IMR-90 (cell line): ENCODE data around the gene ADCY9. TPM values are rescaled to one million over a fixed set of nuclear protein-coding genes. Genes with fewer than 3 reads are reported as not detected.

Experiments
- ATAC-seq: fragments of 200-7000 bp; cut with Tn5 transposase; 2 replicates; pipeline ENCODE4 v1.9.1; 2020; ENCODE audit warnings: low read depth, mild to moderate bottlenecking, moderate library complexity
- BruUV-seq: library from RNA; stranded (reverse); fragments of 400-500 nt; replicated peaks from 2 replicates; lab custom pipeline; 2021; lab: Mats Ljungman, UMichigan
- CTCF ChIA-PET: fragments of 300-600 bp; formaldehyde crosslinking; extraction: SDS; loops from one replicate; lab custom pipeline; 2021; ENCODE audit warnings: antibody characterized with exemption; lab: Yijun Ruan, JAX
- POLR2A ChIA-PET: fragments of 300-600 bp; sonication (Branson Sonifier 250); formaldehyde crosslinking; loops from one replicate; lab custom pipeline; 2022; ENCODE audit warnings: antibody characterized with exemption; ENCODE audit not compliant: unreplicated experiment; lab: Charles Lee
- DNase-seq: peaks from one replicate; pipeline ENCODE4 v3.0.0; 2013
- H2AFZ ChIP-seq: replicated peaks from 2 replicates; pipeline ENCODE3; 2013; ENCODE audit warnings: low read length, mild to moderate bottlenecking; ENCODE audit not compliant: poor library complexity
- H2AK5ac ChIP-seq: 2 replicates; pipeline ENCODE4 v1.6.1; 2013; ENCODE audit warnings: low read depth, low read length, inconsistent platforms
- H2AK9ac ChIP-seq: replicated peaks from 2 replicates; pipeline ENCODE3; 2013; ENCODE audit warnings: mild to moderate bottlenecking, low read depth, low read length, moderate library complexity; ENCODE audit not compliant: poor library complexity
- H2BK120ac ChIP-seq: 2 replicates; pipeline ENCODE4 v1.6.1; 2013; ENCODE audit warnings: low read depth, low read length, inconsistent platforms
- H2BK15ac ChIP-seq: 3 replicates; pipeline ENCODE4 v1.6.1; 2013; ENCODE audit warnings: low read depth, low read length, inconsistent platforms
- H2BK20ac ChIP-seq: 2 replicates; pipeline ENCODE4 v1.6.1; 2013; ENCODE audit warnings: low read depth, mild to moderate bottlenecking, inconsistent platforms, low read length, moderate library complexity
- H2BK5ac ChIP-seq: 2 replicates; pipeline ENCODE4 v1.6.1; 2013; ENCODE audit warnings: mild to moderate bottlenecking, low read depth, low read length, inconsistent platforms; ENCODE audit not compliant: poor library complexity, severe bottlenecking
- H3K14ac ChIP-seq: replicated peaks from 2 replicates; pipeline ENCODE4 v1.6.1; 2013; ENCODE audit warnings: low read depth, low read length, inconsistent platforms
- H3K18ac ChIP-seq: 2 replicates; pipeline ENCODE4 v1.6.1; 2013; ENCODE audit warnings: low read depth, low read length, control low read depth
- H3K23ac ChIP-seq: 2 replicates; pipeline ENCODE4 v1.6.1; 2013; ENCODE audit warnings: low read depth, low read length, inconsistent platforms
- H3K27ac ChIP-seq: 2 replicates; pipeline ENCODE4 v1.5.1; 2013; ENCODE audit warnings: mild to moderate bottlenecking, control low read depth, low read length; ENCODE audit not compliant: insufficient read depth
- H3K27me3 ChIP-seq: 2 replicates; pipeline ENCODE4 v1.6.1; 2013; ENCODE audit warnings: low read length; ENCODE audit not compliant: control insufficient read depth, insufficient read depth
- H3K36me3 ChIP-seq: 2 replicates; pipeline ENCODE4 v1.6.1; 2013; ENCODE audit warnings: low read length, mixed read lengths; ENCODE audit not compliant: control insufficient read depth, insufficient read depth
- H3K4ac ChIP-seq: 2 replicates; pipeline ENCODE4 v1.6.1; 2013; ENCODE audit warnings: low read depth, low read length, inconsistent platforms
- H3K4me1 ChIP-seq: 2 replicates; pipeline ENCODE4 v1.6.1; 2013; ENCODE audit warnings: low read length, mixed read lengths; ENCODE audit not compliant: control insufficient read depth, insufficient read depth
- H3K4me2 ChIP-seq: 2 replicates; pipeline ENCODE4 v1.6.1; 2013; ENCODE audit warnings: low read depth, mild to moderate bottlenecking, control low read depth, low read length, moderate library complexity
- H3K4me3 ChIP-seq: 2 replicates; pipeline ENCODE4 v1.5.1; 2013; ENCODE audit warnings: low read depth, mild to moderate bottlenecking, control low read depth, low read length, moderate library complexity; ENCODE audit not compliant: insufficient read depth
- H3K56ac ChIP-seq: 2 replicates; pipeline ENCODE4 v1.6.1; 2013; ENCODE audit warnings: low read length, inconsistent platforms; ENCODE audit not compliant: insufficient read depth; ENCODE audit errors: extremely low read depth
- H3K79me1 ChIP-seq, 2 experiments: 2 replicates each; pipeline ENCODE4 v1.6.1; 2013; ENCODE audit warnings: low read length in 2 of 2, inconsistent platforms in 1 of 2, low read depth in 1 of 2
- H3K9ac ChIP-seq: 2 replicates; pipeline ENCODE4 v1.6.1; 2013; ENCODE audit warnings: low read depth, low read length, control low read depth
- H3K9me1 ChIP-seq: 2 replicates; pipeline ENCODE4 v1.6.1; 2013; ENCODE audit warnings: low read length, inconsistent platforms; ENCODE audit not compliant: insufficient read depth
- H3K9me3 ChIP-seq: 2 replicates; pipeline ENCODE4 v1.6.1; 2013; ENCODE audit warnings: low read length; ENCODE audit not compliant: control insufficient read depth, insufficient read depth
- H4K20me1 ChIP-seq: 2 replicates; pipeline ENCODE4 v1.6.1; 2013; ENCODE audit warnings: low read length, inconsistent platforms; ENCODE audit not compliant: insufficient read depth
- H4K5ac ChIP-seq: 2 replicates; pipeline ENCODE4 v1.6.1; 2013; ENCODE audit warnings: mild to moderate bottlenecking, low read depth, low read length, control low read depth
- H4K8ac ChIP-seq, 2 experiments: 2 replicates each; pipeline ENCODE4 v1.6.1; 2013; ENCODE audit warnings: low read depth in 2 of 2, low read length in 2 of 2, control low read depth in 1 of 2, inconsistent platforms in 1 of 2
- H4K91ac ChIP-seq: 2 replicates; pipeline ENCODE4 v1.6.1; 2013; ENCODE audit warnings: low read depth, low read length, inconsistent platforms; ENCODE audit not compliant: insufficient read depth
- BHLHE40 ChIP-seq: fragments of 150-350 bp; IDR thresholded peaks from 2 replicates; pipeline ENCODE4 v1.6.1; 2016; ENCODE audit warnings: mild to moderate bottlenecking, low read depth, low read length
- CEBPB ChIP-seq: IDR thresholded peaks from 2 replicates; pipeline ENCODE4 v1.6.1; 2012; ENCODE audit warnings: low read depth, low read length, improper control_type of control experiment
- CHD1 ChIP-seq: IDR thresholded peaks from 2 replicates; pipeline ENCODE4 v1.6.1; 2012; ENCODE audit warnings: low read depth, low read length, improper control_type of control experiment
- ELK1 ChIP-seq: fragments of 150-350 bp; IDR thresholded peaks from 2 replicates; pipeline ENCODE4 v1.6.1; 2016; ENCODE audit warnings: low read depth, mild to moderate bottlenecking, low read length, moderate library complexity, borderline replicate concordance
- FOS ChIP-seq: fragments of 150-350 bp; IDR thresholded peaks from 2 replicates; pipeline ENCODE4 v1.6.1; 2016; ENCODE audit warnings: low read depth, low read length
- MAFK ChIP-seq: IDR thresholded peaks from 2 replicates; pipeline ENCODE4 v1.6.1; 2012; ENCODE audit warnings: low read depth, low read length, improper control_type of control experiment
- MAZ ChIP-seq: IDR thresholded peaks from 2 replicates; pipeline ENCODE4 v1.6.1; 2012; ENCODE audit warnings: low read depth, mild to moderate bottlenecking, low read length, improper control_type of control experiment, moderate library complexity, borderline replicate concordance
- MXI1 ChIP-seq: IDR thresholded peaks from 2 replicates; pipeline ENCODE4 v1.6.1; 2012; ENCODE audit warnings: low read depth, mild to moderate bottlenecking, low read length, moderate library complexity, borderline replicate concordance
- POLR2A ChIP-seq: IDR thresholded peaks from 2 replicates; pipeline ENCODE4 v1.6.1; 2012; ENCODE audit warnings: mild to moderate bottlenecking, low read depth, low read length
- RAD21 ChIP-seq: IDR thresholded peaks from 2 replicates; pipeline ENCODE4 v1.6.1; 2012; ENCODE audit warnings: low read length, improper control_type of control experiment
- RCOR1 ChIP-seq: IDR thresholded peaks from 2 replicates; pipeline ENCODE4 v1.6.1; 2012; ENCODE audit warnings: mild to moderate bottlenecking, low read length, improper control_type of control experiment; ENCODE audit not compliant: insufficient replicate concordance
- RFX5 ChIP-seq: IDR thresholded peaks from 2 replicates; pipeline ENCODE4 v1.8.0; 2012; ENCODE audit warnings: low read depth, mild to moderate bottlenecking, low read length, moderate library complexity
- SMC3 ChIP-seq: fragments of 150-350 bp; IDR thresholded peaks from 2 replicates; pipeline ENCODE4 v1.6.1; 2016; ENCODE audit warnings: low read depth, mild to moderate bottlenecking, antibody characterized with exemption, low read length, moderate library complexity
- WGBS, 2 experiments: methylation state at CpG; one replicate each; pipeline versions ENCODE4 v1.1.5 to v1.1.7; 2013; ENCODE audit warnings: missing lambda C conversion rate in 2 of 2; ENCODE audit not compliant: insufficient read length in 1 of 2; ENCODE audit errors: extremely low coverage in 2 of 2; 5-methylcytosine and 5-hydroxymethylcytosine counted together
- dilution Hi-C: fragments of 300-500 bp; cut with HindIII; formaldehyde crosslinking; loops from one replicate; pipeline ENCODE4 v1.14.3; 2018; ENCODE audit warnings: low sequenced_read_pairs; ENCODE audit not compliant: unreplicated experiment
- in situ Hi-C: fragments of 300-500 bp; cut with MboI; formaldehyde crosslinking; loops from 3 replicates; pipeline ENCODE4 v1.14.3; 2019; ENCODE audit warnings: low sequenced_read_pairs, inconsistent platforms, mixed read lengths
- intact Hi-C: fragments of 100-400 bp; cut with micrococcal nuclease; formaldehyde crosslinking; loops from 2 replicates; pipeline ENCODE4 v1.10.0; 2022
- polyA plus RNA-seq, 3 experiments: library from polyadenylated mRNA; depleted of rRNA; stranded (reverse); fragments of >200 nt; gene quantifications; 2 replicates each; pipeline ENCODE4 v1.2.3, GENCODE V29; 2012; ENCODE audit warnings: low replicate concordance in 1 of 3
- total RNA-seq: library from RNA; depleted of rRNA; stranded (reverse); fragments of >200 nt; gene quantifications from 2 replicates; pipeline ENCODE4 v1.2.3, GENCODE V29; 2012

ADCY9 gene
- total and polyA plus RNA-seq, 2 of the 4 experiments (the other 2 are of a cell fraction), result 5.4 to 12.5 TPM

GRCh38 chr16:4057439-4057877 is 58.8 kb downstream of the ADCY9 start:
- ATAC-seq (no peak), DNase-seq (no peak)
- intact Hi-C loops, result no loop called here
- Histone ChIP-seq H2AK5ac (peak overlapping the region; percentile 69), H4K91ac (no peak overlapping the region), H3K9me3 (peaks cover 17% of the 10 kb centered on the region), H4K20me1 (no peaks in the 10 kb centered on the region), H2AK9ac (no peak overlapping the region), H3K56ac (no peak overlapping the region), H4K5ac (no peak overlapping the region), H3K79me1 (peaks cover 20 to 60% of the 10 kb centered on the region in 2 experiments), H3K27ac (no peak overlapping the region), H3K9me1 (peaks cover 16% of the 10 kb centered on the region), H3K4me1 (peaks cover 8% of the 10 kb centered on the region), H2BK15ac (no peak overlapping the region), H3K18ac (no peak overlapping the region), H2BK120ac (no peak overlapping the region), H3K9ac (no peak overlapping the region), H2BK20ac (no peak overlapping the region), H3K23ac (no peak overlapping the region), H3K27me3 (no peaks in the 10 kb centered on the region), H3K4me3 (no peak overlapping the region), H4K8ac (no peak overlapping the region), H3K4ac (peak overlapping the region; percentile 21; the same call in 1 of the 2 replicates), H3K4me2 (no peak overlapping the region), H2BK5ac (no peak overlapping the region), H3K14ac (no peak overlapping the region; the same call in 1 of the 2 replicates), H3K36me3 (peaks cover 4% of the 10 kb centered on the region), H2AFZ (no peak overlapping the region)
- in situ Hi-C loops, result no loop called here
- BruUV-seq, result no TSS peak
- no peak for TF ChIP-seq SMC3
- TF ChIP-seq FOS, result no peak
- TF ChIP-seq MAZ, result no peak
- TF ChIP-seq BHLHE40, result no peak
- TF ChIP-seq CEBPB, result no peak
- no peak for TF ChIP-seq POLR2A
- TF ChIP-seq RCOR1, result no peak
- TF ChIP-seq ELK1, result no peak
- TF ChIP-seq RAD21, result no peak
- TF ChIP-seq MXI1, result no peak
- no peak for TF ChIP-seq CHD1
- no peak for TF ChIP-seq MAFK
- no peak for TF ChIP-seq RFX5
- POLR2A ChIA-PET, result no interaction called here
- 87% methylated on average over 13 of the region's 17 CpGs; no CpG with 5 or more reads in 1 of the 2 experiments for WGBS, 2 experiments
- dilution Hi-C loops, result no loop called here
- CTCF ChIA-PET, result no interaction called here
